ENCODE measurements around the gene DLEC1.
"Not testable (repeated sequence)": the region's sequence is repeated elsewhere in the genome, so short reads cannot be mapped to it uniquely, and the experiment has no call there.

DLEC1 gene

DNA sequence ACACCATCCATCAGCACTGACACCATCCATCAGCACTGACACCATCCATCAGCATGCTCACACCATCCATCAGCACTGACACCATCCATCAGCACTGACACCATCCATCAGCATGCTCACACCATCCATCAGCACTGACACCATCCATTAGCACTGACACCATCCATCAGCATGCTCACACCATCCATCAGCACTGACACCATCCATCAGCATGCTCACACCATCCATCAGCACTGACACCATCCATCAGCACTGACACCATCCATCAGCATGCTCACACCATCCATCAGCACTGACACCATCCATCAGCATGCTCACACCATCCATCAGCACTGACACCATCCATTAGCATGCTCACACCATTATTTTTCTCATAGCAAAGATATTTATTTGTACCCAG lies 48.3 kb downstream of the DLEC1 start:
- DNase-seq: not testable (repeated sequence)

DNA sequence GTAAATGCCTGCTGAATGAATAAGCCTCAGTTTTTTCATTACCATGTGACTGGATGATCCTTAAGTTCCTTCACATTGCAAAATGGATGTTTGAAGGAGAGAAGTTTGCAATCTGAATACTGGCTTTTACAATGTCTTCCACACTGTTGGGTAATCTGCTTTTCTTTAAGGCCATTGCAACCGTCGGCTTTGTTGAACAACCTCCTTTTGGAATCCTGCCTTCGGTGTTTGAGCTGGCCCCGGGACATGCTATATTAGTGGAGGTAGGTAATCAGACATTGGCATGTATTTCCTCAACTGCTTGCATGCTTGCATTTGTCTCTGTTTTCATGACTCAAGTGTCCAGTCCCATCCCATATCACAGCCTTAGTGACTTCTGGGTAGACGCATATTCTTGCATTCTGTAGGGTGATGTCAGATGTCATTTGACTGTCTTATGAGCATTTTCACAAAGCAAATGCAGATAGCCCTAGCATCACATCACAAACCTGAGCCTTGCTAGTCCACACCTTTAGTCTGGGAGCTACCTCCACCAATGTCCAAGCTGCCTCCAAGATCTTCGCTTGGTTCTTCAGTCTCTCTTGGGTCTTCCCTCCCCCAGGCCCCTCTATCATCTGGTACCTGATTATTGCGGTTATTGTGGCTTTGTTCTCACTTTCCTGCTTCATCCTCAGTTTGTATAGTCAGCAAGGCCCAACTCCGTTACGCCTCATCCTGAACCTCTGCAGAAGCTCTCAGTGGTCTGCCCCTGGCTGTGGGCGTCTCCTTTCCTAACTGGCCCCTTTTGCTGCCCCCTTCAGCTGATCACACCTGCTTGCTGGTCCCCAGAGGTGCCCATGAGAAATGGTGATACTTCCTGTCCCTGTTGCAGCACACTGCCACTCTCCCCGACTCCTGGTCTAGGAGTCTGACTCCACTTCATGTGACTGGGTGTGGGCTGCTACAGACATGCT lies 49.4 kb downstream of the DLEC1 start:
- no peak for DNase-seq

DNA sequence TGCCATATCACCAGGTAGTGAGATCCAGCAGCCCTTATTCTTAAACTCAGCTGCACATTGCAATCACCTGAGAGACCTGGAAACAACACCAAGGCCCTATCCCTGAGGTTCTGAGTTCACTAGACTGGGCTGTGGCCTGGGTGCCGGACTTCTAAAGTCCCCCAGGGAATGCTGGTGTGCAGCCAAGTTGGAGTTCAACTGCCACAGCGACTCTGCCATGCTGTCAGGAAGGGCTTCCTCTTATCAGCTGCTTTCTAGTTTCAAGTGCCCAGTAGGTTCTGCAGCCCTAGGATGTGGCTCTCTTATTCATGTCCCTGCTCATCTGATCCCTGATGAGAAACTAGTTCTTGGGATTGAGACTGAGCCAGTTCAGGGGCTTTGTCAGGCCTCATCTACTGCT lies 50.2 kb downstream of the DLEC1 start:
- no peak for DNase-seq

GRCh38 chr3:38090453-38090852 lies 51.4 kb downstream of the DLEC1 start:
- DNase-seq: no peak

DNA sequence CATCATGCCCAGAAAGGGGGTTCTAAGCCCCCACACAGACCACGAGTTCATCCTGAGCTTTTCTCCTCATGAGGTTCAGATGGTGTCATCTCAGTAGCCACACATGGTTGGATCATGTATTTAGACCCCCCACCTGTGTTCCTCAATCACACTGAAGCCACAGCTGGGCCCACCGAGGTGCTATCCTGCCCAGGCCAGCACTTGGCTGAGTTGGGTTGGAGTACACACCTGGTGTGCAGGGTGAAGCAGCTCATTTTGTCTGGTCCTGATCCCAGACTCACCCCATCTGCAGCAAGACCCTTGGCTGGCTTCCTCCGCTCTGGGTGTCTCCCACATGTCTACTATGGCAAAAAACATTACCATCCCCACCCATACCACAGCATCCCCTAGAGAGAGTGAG lies 56.0 kb downstream of the DLEC1 start:
- DNase-seq: no peak

GRCh38 chr3:38095669-38096483 lies 56.9 kb downstream of the DLEC1 start:
- DNase-seq: no peak

GRCh38 chr3:38097446-38098375 lies 58.7 kb downstream of the DLEC1 start:
- DNase-seq: no peak

- DNase-seq: no peak
Measured at GRCh38 chr3:38098376-38098723, 59.3 kb downstream of the DLEC1 start.

DNA sequence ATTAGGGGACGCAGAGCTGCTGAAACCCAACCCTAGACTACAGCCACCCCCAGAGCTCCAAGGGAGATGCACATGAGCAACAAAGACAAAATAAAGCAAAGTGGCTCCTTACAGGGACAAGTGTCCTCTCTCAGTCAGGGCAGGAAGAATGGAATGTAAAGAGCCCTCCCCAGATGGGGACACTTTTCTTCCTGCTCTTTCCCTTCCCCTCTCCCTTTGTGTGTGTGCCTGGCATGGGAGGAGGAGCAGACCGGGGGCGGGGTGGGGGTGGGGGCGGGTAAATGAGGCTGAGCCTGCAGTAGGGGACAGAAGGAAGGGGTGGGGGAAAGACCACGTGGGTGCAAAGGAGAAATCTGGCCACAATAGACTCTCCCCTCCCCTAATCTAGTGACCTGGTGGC lies 60.5 kb downstream of the DLEC1 start:
- no peak for DNase-seq

- DNase-seq: no peak
Measured at GRCh38 chr3:38100498-38100897, 61.5 kb downstream of the DLEC1 start.

DNA sequence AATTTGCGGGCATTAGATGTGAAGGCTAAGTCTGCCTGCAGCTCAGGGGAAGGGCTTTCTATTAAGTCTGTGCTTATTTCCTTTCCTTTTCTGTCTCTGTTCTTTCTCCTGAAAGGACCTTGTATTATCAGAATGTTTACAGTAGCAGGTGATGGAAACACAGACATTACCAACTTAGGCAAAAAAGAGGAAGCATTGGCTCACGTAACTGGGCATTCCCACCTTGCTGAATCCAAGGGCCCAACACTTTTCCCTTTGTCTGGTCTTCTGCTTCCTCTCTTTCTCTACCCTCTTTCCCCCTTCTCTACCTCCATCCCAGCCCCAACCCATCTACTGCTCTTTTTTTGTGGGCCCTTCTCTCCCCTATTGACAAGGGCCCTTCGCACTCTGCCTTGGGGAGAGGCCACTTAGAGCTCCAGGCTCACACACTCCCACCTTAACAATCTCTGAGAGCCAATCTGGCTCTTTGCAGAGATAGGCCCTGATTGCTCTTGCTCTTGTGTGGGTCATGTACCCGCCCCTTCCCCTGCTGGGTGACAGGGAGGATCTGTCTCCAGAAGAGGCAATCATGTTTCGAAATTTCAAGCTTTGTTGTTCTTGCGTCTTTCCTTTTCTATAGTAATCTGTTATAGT lies 62.9 kb downstream of the DLEC1 start:
- DNase-seq: no peak

DNA sequence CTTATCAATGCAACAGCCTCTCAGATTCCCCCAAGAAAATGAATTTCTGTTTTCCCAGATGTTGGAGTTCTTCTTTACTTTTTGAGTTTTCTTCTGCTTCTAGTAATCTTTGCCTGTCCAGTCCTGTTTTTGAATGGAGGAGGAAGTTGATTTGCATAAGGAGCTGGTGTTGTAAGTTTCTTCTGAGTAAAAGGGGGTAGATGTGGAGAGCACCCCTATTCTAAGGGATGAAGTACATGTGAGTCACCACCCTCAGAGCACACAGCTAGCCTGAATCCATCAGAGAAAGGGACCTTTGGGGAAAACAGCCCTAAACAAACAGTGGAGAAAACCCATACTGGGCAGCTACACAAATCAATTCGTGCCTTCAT lies 63.4 kb downstream of the DLEC1 start:
- no peak for DNase-seq

DNA sequence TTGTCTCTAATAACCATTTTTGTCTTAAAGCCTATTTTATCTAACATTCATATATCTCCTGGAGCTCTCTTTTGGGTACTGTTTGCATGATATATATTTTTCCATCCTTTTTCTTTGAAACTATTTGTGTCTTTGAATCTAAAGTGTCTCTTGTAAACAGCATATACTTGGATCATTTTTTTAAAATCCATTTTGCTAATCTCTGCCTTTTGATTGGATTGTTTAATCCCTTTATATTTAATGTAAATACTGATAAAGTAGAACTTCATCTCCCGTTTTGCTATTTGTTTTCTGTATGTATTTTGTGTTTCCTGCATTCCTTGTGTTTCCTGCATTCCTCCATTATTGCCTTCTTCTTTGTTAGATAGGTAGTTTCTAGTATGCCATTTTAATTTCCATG lies 66.5 kb downstream of the DLEC1 start:
- DNase-seq: no peak

DNA sequence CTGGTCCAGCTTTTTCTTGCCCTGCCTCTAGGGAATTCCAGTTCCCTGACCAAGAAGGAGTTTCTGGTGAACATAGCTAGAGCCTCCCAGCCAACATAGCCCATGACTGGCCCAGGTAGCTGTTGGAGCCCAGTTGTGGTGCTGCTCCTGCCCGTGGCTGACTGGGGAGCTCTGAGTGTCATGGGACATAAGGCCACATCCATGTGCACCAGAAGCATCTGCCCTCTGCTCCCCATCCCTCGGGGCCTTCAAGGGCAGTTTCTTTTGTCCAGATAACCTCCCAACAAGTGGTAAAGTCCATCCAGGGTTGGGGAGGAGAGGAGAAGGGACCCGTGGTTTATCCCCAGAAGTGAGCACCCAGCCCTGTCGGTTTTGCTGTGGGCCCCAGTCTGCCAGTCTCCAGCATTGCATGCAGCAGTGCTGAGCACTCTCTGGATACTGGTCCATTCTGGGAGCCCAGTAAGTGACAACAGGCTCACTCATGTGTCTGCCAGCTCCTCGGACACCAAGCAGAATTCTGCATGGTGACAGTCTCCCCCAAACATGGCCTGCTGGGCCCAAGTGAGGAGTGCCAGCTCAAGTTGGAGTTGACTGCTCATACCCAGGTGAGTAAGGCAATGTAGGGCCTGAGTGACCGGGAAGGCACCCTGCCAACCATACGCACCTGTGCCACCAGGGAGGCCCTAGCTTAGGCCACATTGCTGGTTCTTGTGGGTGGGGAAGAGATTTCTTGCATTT lies 69.1 kb downstream of the DLEC1 start:
- no peak for DNase-seq

GRCh38 chr3:38108649-38109579 lies 69.9 kb downstream of the DLEC1 start:
- DNase-seq: no peak

DNA sequence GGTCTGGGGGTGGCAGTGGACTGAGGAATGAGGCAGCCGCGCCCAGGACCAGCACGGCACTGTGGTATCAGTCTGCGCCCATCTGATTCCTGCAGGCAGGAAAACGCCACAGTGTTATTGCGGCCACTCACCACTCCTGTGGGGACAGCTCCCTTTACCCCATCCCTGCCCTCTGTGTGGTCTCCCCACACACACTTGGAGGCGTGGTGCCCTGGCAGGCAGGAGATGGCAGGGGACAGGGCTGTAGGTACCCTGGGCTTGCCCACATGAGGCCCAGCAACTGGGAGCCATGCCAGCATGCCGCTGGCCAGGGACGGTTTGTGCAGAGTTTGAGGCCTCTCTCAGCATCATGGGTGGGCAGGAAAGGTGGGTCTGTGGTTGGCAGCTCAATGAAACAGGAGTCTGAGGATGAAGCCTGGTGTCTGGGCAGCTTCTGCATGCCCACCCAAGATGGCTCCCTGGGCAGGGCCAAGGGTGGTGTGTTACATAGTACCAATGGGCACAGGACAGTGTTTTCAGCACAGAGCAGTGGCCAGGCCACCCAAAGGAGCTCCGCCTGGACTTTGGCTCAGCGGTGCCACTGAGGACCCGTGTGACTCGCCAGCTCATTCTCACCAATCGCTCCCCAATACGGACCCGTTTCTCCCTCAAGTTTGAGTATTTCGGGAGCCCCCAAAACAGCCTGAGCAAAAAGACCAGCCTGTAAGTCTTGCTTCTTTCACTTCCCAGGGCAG lies 70.7 kb downstream of the DLEC1 start:
- no peak for DNase-seq

DNA sequence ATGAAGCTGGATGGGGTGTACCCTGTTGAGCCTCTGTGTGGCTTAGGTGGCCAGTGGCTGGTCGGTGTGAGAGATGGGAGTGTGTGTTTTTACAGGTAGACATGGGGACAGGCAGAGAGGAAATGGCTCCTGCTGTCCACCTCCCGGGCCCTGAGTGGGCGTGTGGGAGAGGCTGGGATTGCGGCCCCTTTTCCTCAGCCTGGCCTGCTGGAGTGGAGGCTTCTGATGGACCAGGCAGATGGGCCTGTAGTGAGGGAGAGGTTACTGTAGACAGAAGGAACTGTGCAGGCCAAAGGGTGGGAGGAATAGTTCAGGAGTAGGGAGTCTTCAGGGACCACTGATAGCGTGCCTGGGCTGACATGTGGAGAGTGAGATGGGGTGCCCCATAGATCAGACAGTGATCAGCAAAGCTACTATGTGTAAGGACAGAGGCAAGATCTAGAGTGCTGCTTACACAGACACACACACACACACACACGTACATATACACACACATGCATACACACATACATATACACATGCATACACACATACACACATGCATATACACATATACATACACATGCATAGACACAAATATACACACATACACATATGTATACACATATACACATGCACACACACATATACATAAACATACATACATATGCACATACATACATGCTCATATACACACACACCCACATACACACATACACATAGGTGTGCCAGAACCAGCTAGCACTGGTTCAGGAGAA lies 71.5 kb downstream of the DLEC1 start:
- DNase-seq: no peak

DNA sequence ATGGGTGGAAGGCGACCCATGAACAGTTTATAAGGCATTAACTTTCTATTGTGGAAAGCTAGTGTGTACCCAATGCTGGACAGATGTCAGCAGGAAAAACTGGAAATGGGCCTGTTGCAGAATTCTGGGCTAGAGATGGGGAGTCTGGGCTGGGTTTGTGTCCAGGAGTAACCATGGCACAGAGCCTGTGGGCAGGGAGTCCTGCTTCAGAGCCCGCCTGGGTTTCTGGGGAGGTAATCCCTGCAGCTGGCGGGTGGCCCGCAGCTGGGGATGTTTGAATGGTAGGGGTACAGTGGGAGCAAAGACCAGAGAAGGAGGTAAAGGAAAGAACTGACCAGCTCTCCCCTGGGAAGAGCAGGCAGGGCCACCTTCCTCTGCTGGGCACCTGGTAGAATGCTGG lies 72.2 kb downstream of the DLEC1 start:
- DNase-seq: no peak

DNA sequence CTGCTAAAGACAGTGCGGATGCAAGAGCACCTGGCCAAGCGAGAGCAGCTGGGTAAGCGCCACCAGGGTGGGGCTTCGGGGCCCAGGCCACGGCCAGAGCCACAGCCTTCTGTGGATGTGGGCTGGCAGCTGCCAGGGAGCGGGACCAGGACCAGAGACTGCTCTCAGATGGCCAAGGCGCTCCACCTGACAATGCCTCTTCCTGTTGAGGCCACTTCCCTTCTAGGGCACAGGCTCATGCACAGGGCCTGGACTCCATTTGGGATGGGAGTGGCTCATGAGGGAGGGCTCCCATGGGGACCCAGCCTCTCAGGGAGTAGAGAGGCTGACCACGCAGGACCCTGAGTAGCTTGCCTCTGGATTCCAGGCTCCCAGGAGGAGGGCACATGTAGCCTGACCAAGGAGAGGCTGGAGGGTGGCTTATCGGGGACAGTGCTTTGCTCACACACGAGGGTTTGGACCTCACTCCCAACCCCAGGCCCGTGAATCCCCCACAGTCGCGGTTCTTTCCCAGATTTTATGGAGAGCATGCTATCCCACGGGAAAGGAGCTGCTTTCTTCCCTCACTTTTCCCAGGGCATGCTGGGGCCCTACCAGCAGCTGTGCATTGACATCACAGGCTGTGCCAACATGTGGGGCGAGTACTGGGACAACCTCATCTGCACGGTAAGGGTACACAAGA lies 72.8 kb downstream of the DLEC1 start:
- DNase-seq: no peak
